HL-60 (cell line): ENCODE results near the gene OPA1.
A peak's percentile ranks its signal among the peaks of the same experiment; 100 is the strongest.

Experiments
- DNase-seq, 2 experiments: peaks; one replicate each; pipeline ENCODE4 v3.0.0-alpha.2; 2010 to 2020; ENCODE audit warnings: low read depth in 1 of 2, low spot score in 1 of 2
- H3K27ac ChIP-seq: fragments of 250-450 bp; sonication (Bioruptor Pico); replicated peaks from 2 replicates; pipeline ENCODE4 v1.5.1; 2020; ENCODE audit warnings: mild to moderate bottlenecking, moderate library complexity
- H3K27me3 ChIP-seq: fragments of 250-450 bp; sonication (Bioruptor Pico); 2 replicates; pipeline ENCODE4 v1.5.1; 2021; ENCODE audit warnings: mild to moderate bottlenecking, moderate library complexity; ENCODE audit not compliant: insufficient read depth, poor library complexity, severe bottlenecking
- H3K4me3 ChIP-seq: replicated peaks from 2 replicates; pipeline ENCODE4 v1.5.1; 2011; ENCODE audit warnings: mild to moderate bottlenecking, control low read depth, low read length; ENCODE audit not compliant: insufficient read depth
- CTCF ChIP-seq: IDR thresholded peaks from one replicate; pipeline ENCODE4 v1.5.1; 2011; ENCODE audit warnings: low read length, control low read depth, inconsistent platforms; ENCODE audit not compliant: insufficient read depth
- GABPA ChIP-seq: IDR thresholded peaks from 2 replicates; pipeline ENCODE4 v1.6.1; 2012; ENCODE audit warnings: low read depth
- POLR2AphosphoS5 ChIP-seq: IDR thresholded peaks from 2 replicates; pipeline ENCODE4 v1.6.1; 2012; ENCODE audit warnings: low read depth
- REST ChIP-seq: IDR thresholded peaks from 2 replicates; pipeline ENCODE4 v1.6.1; 2012; ENCODE audit warnings: low read depth; ENCODE audit not compliant: insufficient replicate concordance
- SPI1 ChIP-seq: IDR thresholded peaks from 2 replicates; pipeline ENCODE4 v1.6.1; 2012; ENCODE audit warnings: low read depth, mild to moderate bottlenecking, borderline replicate concordance

OPA1 gene

GRCh38 chr3:193660698-193661411 is 67.8 kb downstream of the OPA1 start:
- TF ChIP-seq POLR2AphosphoS5: no peak
- TF ChIP-seq CTCF: no peak
- no peak for TF ChIP-seq GABPA
- no peak for TF ChIP-seq SPI1
- TF ChIP-seq REST: no peak
- DNase-seq: no peak
- Histone ChIP-seq H3K27ac (no peak overlapping the region), H3K4me3 (no peak overlapping the region), H3K27me3 (no peaks in the 10 kb centered on the region)

- H3K27me3 ChIP-seq: no peaks in the 10 kb centered on the region
- H3K27ac ChIP-seq: no peak overlapping the region
- H3K4me3 ChIP-seq: no peak overlapping the region
- TF ChIP-seq CTCF: no peak
- TF ChIP-seq POLR2AphosphoS5: no peak
- no peak for TF ChIP-seq SPI1
- no peak for TF ChIP-seq GABPA
- TF ChIP-seq REST: no peak
- DNase-seq: no peak
Measured at GRCh38 chr3:193662757-193663322, 69.8 kb downstream of the OPA1 start.

- H3K4me3 ChIP-seq: no peak overlapping the region
- H3K27ac ChIP-seq: no peak overlapping the region
- peak; percentile 1 for TF ChIP-seq CTCF
- TF ChIP-seq GABPA: no peak
- no peak for DNase-seq
- no peaks in the 10 kb centered on the region for H3K27me3 ChIP-seq
Measured at GRCh38 chr3:193665370-193665989, 72.5 kb downstream of the OPA1 start.
